GM21576 (cell line): ENCODE results near the gene CCDC195.

ENCODE experiments used
- ATAC-seq: cut with Tn5 transposase; IDR thresholded peaks from one replicate; pipeline ENCODE4 v1.9.1; 2021; ENCODE audit warnings: mild to moderate bottlenecking, moderate library complexity; ENCODE audit not compliant: unreplicated experiment

CCDC195 gene, protein sequence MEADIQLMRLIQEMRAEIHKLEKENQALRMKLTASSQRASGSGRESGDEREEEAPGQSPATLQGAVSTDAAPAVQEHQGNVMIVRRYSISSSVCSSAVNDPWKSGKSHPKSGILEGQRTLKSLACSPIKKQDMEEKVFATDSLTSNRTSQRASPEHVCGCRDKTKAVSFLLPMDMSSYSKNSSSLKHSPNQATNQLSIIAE

GRCh38 chr2:224716201-224716600, at the start of gene CCDC195:
Gene CCDC195, minus strand, starts transcription at chr2:224716365. Its CDS starts 0 bp downstream, at chr2:224716365.
- no peak for ATAC-seq

GRCh38 chr2:224764565-224765236, 48.5 kb upstream of the CCDC195 start:
- peak; percentile 78 for ATAC-seq

DNA sequence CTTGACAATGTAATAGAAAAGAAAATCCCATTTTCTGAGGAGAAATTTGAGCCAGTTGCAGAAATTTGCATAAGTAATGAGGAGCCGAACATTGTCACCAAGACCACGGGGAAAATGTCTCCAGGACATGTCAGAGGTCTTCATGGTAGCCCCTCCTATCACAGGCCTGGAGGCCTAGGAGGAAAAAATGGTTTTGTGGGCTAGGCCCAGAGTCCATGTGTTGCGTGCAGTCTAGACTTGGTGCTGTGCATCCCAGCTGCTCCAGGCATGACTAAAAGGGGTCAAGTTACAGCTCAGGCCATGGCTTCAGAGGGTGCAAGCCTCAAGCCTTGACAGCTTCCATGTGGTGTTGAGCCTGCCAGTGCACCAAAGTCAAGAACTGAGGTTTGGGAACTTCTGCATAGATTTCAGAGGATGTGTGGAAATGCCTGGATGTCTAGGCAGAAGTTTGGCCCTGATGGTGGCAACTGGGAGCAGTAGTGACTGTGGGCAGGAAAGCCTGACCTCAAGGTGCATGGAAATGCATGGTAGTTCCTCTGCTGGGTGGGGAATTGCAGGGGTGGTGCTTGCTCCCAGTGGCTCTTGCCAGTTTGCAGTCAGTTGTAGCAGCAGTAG, 41.9 kb upstream of the CCDC195 start:
- ATAC-seq, result no peak

GRCh38 chr2:224753743-224754540, 37.8 kb upstream of the CCDC195 start:
- no peak for ATAC-seq

DNA sequence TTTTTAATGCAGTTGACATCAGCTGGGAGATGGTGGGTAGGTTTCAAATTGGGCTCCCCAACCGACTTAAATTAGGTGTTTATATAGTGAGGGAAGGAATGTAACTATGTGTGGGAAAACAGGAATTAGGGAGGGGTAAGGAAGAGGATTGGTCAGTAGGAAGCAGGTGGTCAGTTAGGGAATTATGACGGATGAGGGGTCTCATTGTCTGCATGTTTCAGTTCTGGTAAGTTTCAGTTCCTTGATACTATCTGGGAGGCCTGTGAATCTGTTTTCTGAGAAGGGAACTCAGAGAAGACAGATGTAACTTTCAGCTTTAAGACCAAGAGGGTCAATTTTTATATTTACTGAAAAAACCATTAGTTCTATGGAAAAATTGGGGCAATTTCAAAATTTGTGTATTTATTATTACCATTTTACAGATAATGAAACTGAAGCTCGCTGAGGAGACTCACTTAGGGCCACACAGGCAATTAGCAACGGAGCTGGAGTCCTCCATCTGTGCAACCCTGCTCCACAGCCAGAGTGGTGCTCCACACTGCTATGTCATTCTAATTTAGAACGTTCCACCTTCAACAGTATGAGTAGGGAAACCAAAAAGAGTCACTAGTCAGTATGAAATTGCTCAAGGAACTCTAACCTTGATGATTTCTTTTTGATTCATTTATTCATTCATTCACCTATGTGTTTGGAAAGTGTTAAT, 36.0 kb upstream of the CCDC195 start:
- ATAC-seq, result peak; percentile 58

DNA sequence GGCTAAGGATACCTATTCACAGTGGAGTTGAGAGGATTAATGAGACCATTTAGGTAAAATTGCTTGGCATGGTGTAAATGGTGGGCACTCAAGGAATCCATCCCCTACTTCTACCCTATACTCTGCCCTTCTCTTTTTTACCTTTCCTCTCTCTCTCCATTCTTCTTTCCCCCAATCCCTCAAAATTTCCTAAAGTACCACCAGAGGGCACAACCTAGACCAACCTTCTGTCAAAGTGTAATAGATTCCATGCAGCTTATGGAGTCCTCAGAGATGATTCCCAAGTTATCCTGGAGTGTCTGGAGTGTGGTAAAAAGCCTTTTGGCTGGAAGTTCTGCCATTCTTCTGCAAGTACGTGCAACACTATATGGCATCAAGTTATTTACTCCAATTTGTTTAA, 33.0 kb upstream of the CCDC195 start:
- ATAC-seq, result no peak

DNA sequence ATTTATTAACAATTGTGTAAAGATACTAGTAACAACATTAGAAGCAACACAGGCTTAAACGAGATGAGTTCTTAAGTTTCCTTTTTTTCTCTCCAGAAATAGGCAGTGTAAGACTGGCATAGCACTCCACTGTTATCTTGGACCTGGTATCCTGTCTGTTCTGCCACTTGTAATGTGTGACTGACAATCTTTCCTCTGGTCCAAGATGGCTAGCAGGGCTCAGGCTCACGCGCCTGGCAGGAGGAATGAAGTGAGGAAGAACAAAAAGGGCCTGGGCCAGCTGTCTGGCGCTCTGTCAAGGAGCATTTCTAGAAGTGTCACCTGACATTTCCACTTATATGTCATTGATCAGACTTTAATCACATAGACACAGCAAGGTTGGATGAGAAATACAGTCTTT, 31.6 kb upstream of the CCDC195 start:
- no peak for ATAC-seq

- ATAC-seq, result no peak
Measured at GRCh38 chr2:224736227-224736626, 20.1 kb upstream of the CCDC195 start.

DNA sequence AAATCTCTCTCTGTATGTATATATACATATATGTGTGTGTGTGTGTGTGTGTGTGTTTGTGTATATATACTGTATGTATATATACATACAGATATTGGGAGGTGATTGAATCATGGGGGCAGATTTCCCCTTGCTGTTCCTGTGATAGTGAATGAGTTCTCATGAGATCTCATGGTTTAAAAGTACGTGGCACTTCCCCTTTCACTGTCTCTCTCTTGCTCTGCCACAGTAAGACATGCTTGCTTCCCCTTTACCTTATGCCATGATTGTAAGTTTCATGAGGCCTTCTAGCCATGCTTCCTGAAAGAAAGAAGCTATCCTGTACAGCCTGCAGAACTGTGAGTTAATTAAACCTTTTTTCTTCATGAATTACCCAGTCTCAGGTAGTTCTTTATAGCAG, 18.8 kb upstream of the CCDC195 start:
- ATAC-seq, result no peak

DNA sequence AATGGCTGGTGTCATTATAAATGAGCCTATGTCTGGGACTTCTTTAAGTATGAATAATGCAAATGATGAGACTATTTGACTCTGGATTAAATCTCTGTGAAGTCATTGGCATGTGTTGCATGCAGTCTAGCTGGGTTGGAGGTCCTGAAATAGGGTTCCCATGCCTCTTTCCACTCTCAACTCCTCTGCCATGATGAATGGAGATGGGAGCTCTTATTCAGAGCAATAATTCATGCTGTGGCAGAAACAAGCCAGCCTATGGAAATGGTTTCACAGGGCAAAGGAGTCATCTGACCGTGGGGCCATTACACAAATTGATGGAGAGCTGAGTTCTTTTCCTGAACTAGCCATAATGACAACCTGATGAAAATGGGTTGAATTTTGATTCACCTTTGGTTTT, 15.5 kb upstream of the CCDC195 start:
- ATAC-seq, result no peak

- no peak for ATAC-seq
Measured at GRCh38 chr2:224729435-224729834, 13.3 kb upstream of the CCDC195 start.

GRCh38 chr2:224724331-224724730, 8.2 kb upstream of the CCDC195 start:
- no peak for ATAC-seq

GRCh38 chr2:224723586-224724217, 7.5 kb upstream of the CCDC195 start:
- ATAC-seq, result no peak

- no peak for ATAC-seq
Measured at GRCh38 chr2:224722770-224723169, 6.6 kb upstream of the CCDC195 start.

DNA sequence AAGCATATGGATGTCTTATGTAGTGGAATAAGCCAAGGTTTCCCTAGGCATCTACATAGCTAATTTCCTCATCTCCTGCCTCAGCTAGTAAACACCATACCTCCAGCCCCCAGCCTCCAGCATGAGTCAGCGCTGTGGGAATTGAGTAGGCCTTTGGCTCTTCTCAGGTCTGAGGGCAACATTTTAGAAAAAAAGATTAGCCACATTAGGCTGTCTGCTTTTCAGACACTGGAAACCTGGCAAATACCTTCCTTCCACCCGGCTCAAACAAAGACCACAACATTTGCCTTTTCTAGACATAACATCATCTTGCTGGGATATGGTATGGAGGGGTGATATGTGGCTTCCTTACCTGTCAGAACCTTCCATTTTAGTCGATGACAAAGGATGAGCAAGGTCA, 6.1 kb upstream of the CCDC195 start:
- no peak for ATAC-seq

GRCh38 chr2:224716921-224717320, 756 bp upstream of the CCDC195 start:
- no peak for ATAC-seq

- ATAC-seq, result no peak
Measured at GRCh38 chr2:224711859-224712665, 4.1 kb downstream of the CCDC195 start.

- ATAC-seq, result no peak
Measured at GRCh38 chr2:224711381-224711780, 4.8 kb downstream of the CCDC195 start.

GRCh38 chr2:224709301-224709700, 6.9 kb downstream of the CCDC195 start:
- no peak for ATAC-seq

DNA sequence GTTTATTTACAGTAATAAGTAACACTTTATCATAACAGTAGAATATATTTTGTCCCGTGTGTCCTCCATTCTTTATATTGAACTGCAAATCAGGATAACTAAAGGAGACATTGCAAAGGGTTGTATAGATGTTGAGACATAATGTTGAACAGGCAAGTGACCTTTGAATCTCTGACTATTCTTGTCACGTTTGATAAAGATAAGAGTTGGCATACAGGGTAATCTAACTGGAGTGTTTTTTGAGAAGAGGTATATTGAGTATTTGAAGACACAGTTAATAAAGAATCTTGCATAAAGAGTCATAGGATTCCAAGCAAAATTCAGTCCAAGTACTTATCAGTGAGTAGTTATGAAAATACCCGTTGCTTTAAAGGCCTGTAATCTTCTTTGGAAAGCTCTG, 21.7 kb downstream of the CCDC195 start:
- no peak for ATAC-seq
